Lower leg skin (tissue), 3 donors: ENCODE measurements around the gene GALNT12.

Experiments used
- CTCF ChIP-seq, 3 donors: fragments of 450-650 bp; IDR thresholded peaks; one replicate each; pipeline ENCODE4 v1.5.1; 2016; ENCODE audit warnings: antibody characterized with exemption in 3 of 3, mild to moderate bottlenecking in 3 of 3, moderate library complexity in 2 of 3
- POLR2A ChIP-seq, 2 donors: fragments of 450-650 bp; IDR thresholded peaks; one replicate each; pipeline ENCODE4 v1.6.1; 2016 to 2017; ENCODE audit warnings: antibody characterized with exemption in 2 of 2, mild to moderate bottlenecking in 1 of 2, moderate library complexity in 1 of 2

GRCh38 chr9:98780059-98780749, 27.3 kb upstream of the GALNT12 start:
- TF ChIP-seq CTCF (IDR thresholded peaks at IDR 0.05) (no peak), POLR2A (IDR thresholded peaks at IDR 0.05) (no peak)
